SK-N-SH (cell line): ENCODE data around the gene TFAP2A.

Source experiments
- POLR2AphosphoS5 ChIP-seq: IDR thresholded peaks from 2 replicates; pipeline ENCODE4 v1.6.1; 2012; ENCODE audit warnings: low read depth, low read length
- TF ChIP-seq, protein P1 (sequence below): fragments of 200-600 bp; sonication (generic); IDR thresholded peaks from 2 replicates; pipeline ENCODE4 v1.6.1; 2017; ENCODE audit warnings: antibody characterized with exemption, mild to moderate bottlenecking, moderate library complexity
- TF ChIP-seq, protein P2 (sequence below): IDR thresholded peaks from 2 replicates; pipeline ENCODE4 v1.4.0; 2012; ENCODE audit warnings: low read depth

DNA sequence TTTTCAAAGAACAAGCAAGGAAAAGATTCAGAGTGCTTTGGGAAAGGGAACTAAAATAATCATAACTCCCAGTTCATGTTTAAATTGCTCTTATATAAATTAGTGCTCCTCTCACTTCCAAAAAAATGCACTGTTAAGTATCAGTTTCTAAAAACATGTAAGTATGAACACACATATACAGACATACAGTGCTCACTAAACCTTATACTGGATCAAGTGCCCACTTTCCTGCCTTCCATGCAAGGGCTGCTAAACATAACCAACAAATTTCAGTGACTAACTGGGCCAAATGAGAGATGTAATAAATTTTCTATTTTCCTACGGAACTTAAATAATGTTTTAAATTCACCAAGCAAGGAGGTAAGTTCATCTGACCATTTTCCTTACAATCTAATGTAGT lies 6.4 kb downstream of the TFAP2A start:
- no peak for TF ChIP-seq POLR2AphosphoS5
- TF ChIP-seq, protein P1, sequence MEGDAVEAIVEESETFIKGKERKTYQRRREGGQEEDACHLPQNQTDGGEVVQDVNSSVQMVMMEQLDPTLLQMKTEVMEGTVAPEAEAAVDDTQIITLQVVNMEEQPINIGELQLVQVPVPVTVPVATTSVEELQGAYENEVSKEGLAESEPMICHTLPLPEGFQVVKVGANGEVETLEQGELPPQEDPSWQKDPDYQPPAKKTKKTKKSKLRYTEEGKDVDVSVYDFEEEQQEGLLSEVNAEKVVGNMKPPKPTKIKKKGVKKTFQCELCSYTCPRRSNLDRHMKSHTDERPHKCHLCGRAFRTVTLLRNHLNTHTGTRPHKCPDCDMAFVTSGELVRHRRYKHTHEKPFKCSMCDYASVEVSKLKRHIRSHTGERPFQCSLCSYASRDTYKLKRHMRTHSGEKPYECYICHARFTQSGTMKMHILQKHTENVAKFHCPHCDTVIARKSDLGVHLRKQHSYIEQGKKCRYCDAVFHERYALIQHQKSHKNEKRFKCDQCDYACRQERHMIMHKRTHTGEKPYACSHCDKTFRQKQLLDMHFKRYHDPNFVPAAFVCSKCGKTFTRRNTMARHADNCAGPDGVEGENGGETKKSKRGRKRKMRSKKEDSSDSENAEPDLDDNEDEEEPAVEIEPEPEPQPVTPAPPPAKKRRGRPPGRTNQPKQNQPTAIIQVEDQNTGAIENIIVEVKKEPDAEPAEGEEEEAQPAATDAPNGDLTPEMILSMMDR, result no peak
- TF ChIP-seq, protein P2, sequence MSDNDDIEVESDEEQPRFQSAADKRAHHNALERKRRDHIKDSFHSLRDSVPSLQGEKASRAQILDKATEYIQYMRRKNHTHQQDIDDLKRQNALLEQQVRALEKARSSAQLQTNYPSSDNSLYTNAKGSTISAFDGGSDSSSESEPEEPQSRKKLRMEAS, result no peak
